AG04449 (cell line): ENCODE data around the gene RGMA.

ENCODE experiments used
- CTCF ChIA-PET: fragments of 350-600 bp; formaldehyde crosslinking; extraction: SDS; loops from one replicate; lab custom pipeline; 2021; ENCODE audit warnings: antibody characterized with exemption; lab: Yijun Ruan, JAX
- POLR2A ChIA-PET: fragments of 400-600, 350-600 bp; formaldehyde crosslinking; extraction: SDS; loops from one replicate; lab custom pipeline; 2020; ENCODE audit warnings: antibody characterized with exemption, inconsistent platforms; lab: Yijun Ruan, JAX
- DNase-seq: peaks from one replicate; pipeline ENCODE4 v3.0.0-alpha.2; 2010; ENCODE audit warnings: low read depth, low spot score
- H3K4me3 ChIP-seq: 2 replicates; pipeline ENCODE4 v1.5.1; 2011; ENCODE audit warnings: low read depth, mild to moderate bottlenecking, control low read depth, low read length
- TF ChIP-seq, protein P1 (sequence below): IDR thresholded peaks from one replicate; pipeline ENCODE4 v1.5.1; 2011; ENCODE audit warnings: mild to moderate bottlenecking, moderate library complexity, low read length, control low read depth, inconsistent platforms; ENCODE audit not compliant: insufficient read depth; ENCODE audit errors: missing control alignments

RGMA gene

GRCh38 chr15:93019971-93020370 is 69.0 kb downstream of the RGMA start:
- ChIA-PET CTCF (interaction anchor here (0.9 to 3.6 kb wide), 4 partner anchors 9 to 1100 kb away, joined by 3 to 38 read pairs (median 6); no protein-coding TSS in a partner anchor), POLR2A (no interaction called here)
- TF ChIP-seq, protein P1, sequence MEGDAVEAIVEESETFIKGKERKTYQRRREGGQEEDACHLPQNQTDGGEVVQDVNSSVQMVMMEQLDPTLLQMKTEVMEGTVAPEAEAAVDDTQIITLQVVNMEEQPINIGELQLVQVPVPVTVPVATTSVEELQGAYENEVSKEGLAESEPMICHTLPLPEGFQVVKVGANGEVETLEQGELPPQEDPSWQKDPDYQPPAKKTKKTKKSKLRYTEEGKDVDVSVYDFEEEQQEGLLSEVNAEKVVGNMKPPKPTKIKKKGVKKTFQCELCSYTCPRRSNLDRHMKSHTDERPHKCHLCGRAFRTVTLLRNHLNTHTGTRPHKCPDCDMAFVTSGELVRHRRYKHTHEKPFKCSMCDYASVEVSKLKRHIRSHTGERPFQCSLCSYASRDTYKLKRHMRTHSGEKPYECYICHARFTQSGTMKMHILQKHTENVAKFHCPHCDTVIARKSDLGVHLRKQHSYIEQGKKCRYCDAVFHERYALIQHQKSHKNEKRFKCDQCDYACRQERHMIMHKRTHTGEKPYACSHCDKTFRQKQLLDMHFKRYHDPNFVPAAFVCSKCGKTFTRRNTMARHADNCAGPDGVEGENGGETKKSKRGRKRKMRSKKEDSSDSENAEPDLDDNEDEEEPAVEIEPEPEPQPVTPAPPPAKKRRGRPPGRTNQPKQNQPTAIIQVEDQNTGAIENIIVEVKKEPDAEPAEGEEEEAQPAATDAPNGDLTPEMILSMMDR = no peak
- H3K4me3 ChIP-seq = no peak overlapping the region
- DNase-seq = no peak

DNA sequence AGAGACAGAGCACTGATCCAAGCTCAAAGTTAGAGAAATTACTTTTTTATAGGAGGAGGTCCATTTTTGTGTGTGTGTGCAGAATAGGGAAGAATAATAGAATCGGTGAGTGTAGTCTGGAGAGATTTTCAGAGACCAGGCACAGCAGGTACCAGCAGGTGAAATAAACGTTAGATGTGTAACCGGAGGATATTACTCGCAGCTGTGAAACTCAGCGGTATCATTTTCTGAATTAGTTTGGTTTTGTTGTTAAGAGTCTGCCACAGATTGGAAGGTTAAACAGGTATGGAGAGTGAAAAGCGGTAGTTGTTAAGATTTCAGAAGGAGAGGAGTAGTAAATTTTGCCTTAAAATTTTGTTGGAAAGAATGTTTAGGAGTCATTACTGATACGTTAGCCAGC is 69.9 kb downstream of the RGMA start:
- no peak overlapping the region for H3K4me3 ChIP-seq
- POLR2A ChIA-PET = interaction anchor here (0.6 kb wide), 1 partner anchor 187 kb away, joined by 3 read pairs; no protein-coding TSS in a partner anchor
- CTCF ChIA-PET = interaction anchor here (0.9 to 3.6 kb wide), 3 partner anchors 10 to 1101 kb away, joined by 3 to 38 read pairs (median 7); no protein-coding TSS in a partner anchor
- TF ChIP-seq, protein P1 = no peak
- no peak for DNase-seq

DNA sequence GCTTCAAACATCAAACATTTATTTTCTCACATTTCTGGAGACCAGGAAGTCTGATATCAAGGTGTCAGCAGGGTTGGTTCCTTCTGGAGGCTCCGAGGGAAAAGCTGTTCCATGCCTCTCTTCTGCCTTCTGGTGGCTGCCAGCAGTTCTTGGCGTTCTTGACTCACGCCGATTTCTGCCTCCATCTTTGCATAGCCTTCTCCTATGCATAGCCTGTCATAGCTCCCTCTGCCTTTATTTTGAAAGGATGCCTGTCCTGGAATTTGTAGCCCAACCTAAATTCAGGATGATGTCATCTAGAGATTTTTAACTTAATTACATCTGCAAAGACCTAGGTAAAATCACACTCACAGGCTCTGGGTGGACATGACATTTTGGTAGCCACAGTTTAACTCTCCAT is 70.4 kb downstream of the RGMA start:
- TF ChIP-seq, protein P1 = no peak
- no peak for DNase-seq
- ChIA-PET POLR2A (interaction anchor here (0.6 kb wide), 1 partner anchor 187 kb away, joined by 3 read pairs; no protein-coding TSS in a partner anchor), CTCF (interaction anchor here (0.9 to 3.6 kb wide), 4 partner anchors 11 to 1101 kb away, joined by 3 to 38 read pairs (median 10); no protein-coding TSS in a partner anchor)
- no peak overlapping the region for H3K4me3 ChIP-seq

- POLR2A ChIA-PET = no interaction called here
- CTCF ChIA-PET = interaction anchor here (0.7 to 3.6 kb wide), 6 partner anchors 8 to 1102 kb away, joined by 3 to 38 read pairs (median 5); no protein-coding TSS in a partner anchor
- DNase-seq = no peak
- TF ChIP-seq, protein P1 = no peak
- no peak overlapping the region for H3K4me3 ChIP-seq
Observed at GRCh38 chr15:93017526-93017925, 71.5 kb downstream of the RGMA start.

- H3K4me3 ChIP-seq = no peak overlapping the region
- ChIA-PET CTCF (interaction anchor here (1.0 to 2.4 kb wide), 3 partner anchors 11 to 216 kb away, joined by 3 to 11 read pairs (median 4); no protein-coding TSS in a partner anchor), POLR2A (no interaction called here)
- TF ChIP-seq, protein P1 = no peak
- no peak for DNase-seq
Observed at GRCh38 chr15:93012786-93013185, 76.2 kb downstream of the RGMA start.

GRCh38 chr15:93007994-93008393 is 81.0 kb downstream of the RGMA start:
- no peak for DNase-seq
- H3K4me3 ChIP-seq = no peak overlapping the region
- POLR2A ChIA-PET = no interaction called here
- CTCF ChIA-PET = no interaction called here
- TF ChIP-seq, protein P1 = no peak
